AG04449 (cell line): ENCODE data around the gene RTN4.

ENCODE experiments used
- CTCF ChIA-PET: fragments of 350-600 bp; formaldehyde crosslinking; extraction: SDS; loops from one replicate; lab custom pipeline; 2021; ENCODE audit warnings: antibody characterized with exemption; lab: Yijun Ruan, JAX
- POLR2A ChIA-PET: fragments of 400-600, 350-600 bp; formaldehyde crosslinking; extraction: SDS; loops from one replicate; lab custom pipeline; 2020; ENCODE audit warnings: antibody characterized with exemption, inconsistent platforms; lab: Yijun Ruan, JAX
- DNase-seq: peaks from one replicate; pipeline ENCODE4 v3.0.0-alpha.2; 2010; ENCODE audit warnings: low read depth, low spot score
- H3K4me3 ChIP-seq: 2 replicates; pipeline ENCODE4 v1.5.1; 2011; ENCODE audit warnings: low read depth, mild to moderate bottlenecking, control low read depth, low read length
- CTCF ChIP-seq: IDR thresholded peaks from one replicate; pipeline ENCODE4 v1.5.1; 2011; ENCODE audit warnings: mild to moderate bottlenecking, moderate library complexity, low read length, control low read depth, inconsistent platforms; ENCODE audit not compliant: insufficient read depth; ENCODE audit errors: missing control alignments

RTN4 gene

DNA sequence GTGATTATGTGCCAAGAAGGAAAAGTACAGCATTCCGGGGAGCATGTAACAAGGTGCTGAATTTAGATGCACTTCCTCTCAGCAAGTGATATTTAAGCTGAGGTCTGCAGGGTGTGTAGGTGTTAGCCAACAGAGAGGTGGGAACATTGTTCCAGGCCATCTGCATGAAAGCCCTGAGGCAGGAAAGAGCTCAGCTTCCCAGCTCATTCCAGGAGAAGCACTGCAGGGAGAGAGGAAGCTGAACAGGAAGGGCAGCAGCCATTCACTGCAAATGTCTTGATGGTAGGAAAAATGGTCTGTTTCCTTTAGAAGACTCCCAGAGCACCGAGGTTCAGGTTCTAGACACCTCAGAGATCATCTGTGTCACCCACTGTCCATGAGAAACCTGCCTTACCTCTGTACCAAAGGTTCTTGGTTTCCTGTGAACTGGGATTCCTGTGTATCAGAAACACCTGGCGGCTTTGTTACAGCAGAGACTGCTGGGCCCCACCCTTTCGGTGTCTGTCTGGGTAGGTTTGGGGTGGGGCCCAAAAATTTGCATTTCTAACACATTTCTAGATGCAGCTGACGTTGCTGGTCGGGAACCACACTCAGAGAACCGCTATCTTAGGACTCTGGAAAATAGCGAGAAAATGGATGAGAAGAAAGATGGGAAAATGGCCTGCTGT lies 84.0 kb downstream of the RTN4 start:
- ChIA-PET POLR2A (no interaction called here), CTCF (interaction anchor here (0.8 to 2.9 kb wide), 8 partner anchors 9 to 210 kb away, joined by 3 to 10 read pairs (median 5); no protein-coding TSS in a partner anchor)
- no peak for DNase-seq

DNA sequence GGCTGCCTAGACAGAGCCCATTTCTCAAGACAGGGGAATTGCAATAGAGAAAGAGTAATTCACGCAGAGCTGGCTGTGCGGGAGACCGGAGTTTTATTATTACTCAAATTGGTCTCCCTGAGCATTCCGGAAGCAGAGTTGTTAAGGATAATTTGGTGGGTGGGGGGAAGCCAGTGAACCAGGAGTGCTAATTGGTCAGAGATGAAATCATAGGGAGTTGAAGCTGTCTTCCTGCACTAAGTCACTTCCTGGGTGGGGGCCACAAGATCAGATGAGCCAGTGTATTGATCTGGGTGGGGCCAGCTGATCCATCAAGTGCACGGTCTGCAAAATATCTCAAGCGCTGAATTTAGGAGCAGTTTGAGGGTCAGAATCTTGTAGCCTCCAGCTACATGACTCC lies 84.8 kb downstream of the RTN4 start:
- DNase-seq: no peak
- no peak for TF ChIP-seq CTCF
- ChIA-PET CTCF (interaction anchor here (1.2 to 2.9 kb wide), 4 partner anchors 9 to 203 kb away, joined by 5 to 10 read pairs (median 6); no protein-coding TSS in a partner anchor), POLR2A (no interaction called here)
- no peak overlapping the region for H3K4me3 ChIP-seq

More for the DNA sequence above, 84.0 kb downstream of the RTN4 start:
- no peak for TF ChIP-seq CTCF
- H3K4me3 ChIP-seq: no peak overlapping the region

DNA sequence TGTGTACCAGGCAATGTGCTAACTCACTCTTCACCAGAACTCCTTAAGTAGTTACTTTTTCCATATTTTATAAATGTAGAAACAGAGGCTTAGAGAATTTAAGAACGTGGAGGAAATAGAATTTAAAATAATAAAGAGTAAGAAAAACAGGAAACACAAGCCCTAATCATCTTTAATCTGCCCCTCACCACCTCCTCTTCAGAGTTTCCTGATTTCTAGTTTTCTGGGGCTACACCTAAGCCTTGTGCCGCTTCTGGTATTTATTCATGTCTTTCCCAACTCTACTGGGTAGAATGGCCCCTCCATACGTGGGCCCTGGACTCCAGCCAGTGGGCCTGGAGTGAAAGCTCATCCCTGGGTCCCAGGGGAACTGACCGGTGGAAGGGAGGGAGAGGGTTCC lies 85.4 kb downstream of the RTN4 start:
- DNase-seq: no peak
- no peak for TF ChIP-seq CTCF
- no peak overlapping the region for H3K4me3 ChIP-seq
- ChIA-PET CTCF (interaction anchor here (1.5 to 2.9 kb wide), 3 partner anchors 9 to 65 kb away, joined by 5 to 10 read pairs (median 8); no protein-coding TSS in a partner anchor), POLR2A (no interaction called here)

GRCh38 chr2:54964271-54964670 lies 86.0 kb downstream of the RTN4 start:
- no peak for TF ChIP-seq CTCF
- DNase-seq: no peak
- CTCF ChIA-PET: interaction anchor here (2.9 kb wide), 1 partner anchor 8 kb away, joined by 10 read pairs; no protein-coding TSS in a partner anchor
- no peak overlapping the region for H3K4me3 ChIP-seq
- POLR2A ChIA-PET: no interaction called here

DNA sequence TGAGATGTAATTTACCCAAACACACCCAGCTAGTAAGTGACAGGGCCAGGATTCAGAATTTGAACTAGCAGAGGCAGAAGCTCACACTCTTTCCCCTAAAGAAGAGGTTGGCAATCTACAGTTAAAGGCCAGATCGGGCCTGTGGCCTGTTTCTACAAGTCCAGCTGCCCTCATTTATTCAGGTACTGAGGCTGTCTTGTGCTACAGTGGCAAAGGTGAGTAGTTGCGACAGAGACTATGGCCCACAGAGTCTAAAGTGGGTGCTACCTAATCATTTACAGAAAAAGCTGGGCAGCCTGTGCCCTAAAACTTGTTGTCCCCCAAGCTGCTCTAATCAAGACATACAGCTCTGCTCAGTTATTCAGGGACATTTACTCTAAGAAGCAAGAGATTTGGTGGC lies 86.8 kb downstream of the RTN4 start:
- TF ChIP-seq CTCF: no peak
- H3K4me3 ChIP-seq: no peak overlapping the region
- ChIA-PET POLR2A (interaction anchor here (0.8 to 1.4 kb wide), 2 partner anchors 64 to 83 kb away, joined by 3 read pairs; no protein-coding TSS in a partner anchor), CTCF (interaction anchor here (1.0 to 2.0 kb wide), 3 partner anchors 10 to 125 kb away, joined by 3 to 7 read pairs (median 4); no protein-coding TSS in a partner anchor)
- DNase-seq: no peak

DNA sequence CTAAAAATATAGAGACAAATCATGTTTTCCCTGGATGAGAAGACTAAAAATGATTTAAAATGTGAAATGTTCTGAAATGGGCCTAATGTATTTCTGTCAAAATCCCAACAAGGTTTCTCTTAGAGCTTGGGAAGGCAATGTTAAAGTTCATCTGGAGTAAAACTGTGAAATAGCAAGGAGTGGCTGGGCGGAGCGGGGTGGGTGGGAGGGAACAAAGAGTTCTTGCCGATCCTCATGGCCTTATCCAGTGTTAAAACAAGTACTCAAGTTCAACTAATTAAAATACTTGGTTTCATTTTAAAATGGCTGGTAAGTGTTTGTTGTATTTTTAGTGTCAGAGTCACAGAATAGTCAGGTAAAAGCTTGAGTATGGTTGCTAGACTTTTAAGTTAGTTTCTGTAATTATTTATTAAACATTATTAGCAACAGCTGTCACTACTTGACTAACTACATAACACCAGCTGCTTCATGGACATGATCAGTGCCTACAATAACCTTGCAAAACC lies 87.3 kb downstream of the RTN4 start:
- ChIA-PET POLR2A (interaction anchor here (0.8 to 1.4 kb wide), 2 partner anchors 63 to 83 kb away, joined by 3 read pairs; no protein-coding TSS in a partner anchor), CTCF (interaction anchor here (1.0 to 2.0 kb wide), 3 partner anchors 11 to 124 kb away, joined by 3 to 7 read pairs (median 4); no protein-coding TSS in a partner anchor)
- H3K4me3 ChIP-seq: no peak overlapping the region
- TF ChIP-seq CTCF: no peak
- no peak for DNase-seq
